Measurements from ENCODE around the gene ASB5.

DNA sequence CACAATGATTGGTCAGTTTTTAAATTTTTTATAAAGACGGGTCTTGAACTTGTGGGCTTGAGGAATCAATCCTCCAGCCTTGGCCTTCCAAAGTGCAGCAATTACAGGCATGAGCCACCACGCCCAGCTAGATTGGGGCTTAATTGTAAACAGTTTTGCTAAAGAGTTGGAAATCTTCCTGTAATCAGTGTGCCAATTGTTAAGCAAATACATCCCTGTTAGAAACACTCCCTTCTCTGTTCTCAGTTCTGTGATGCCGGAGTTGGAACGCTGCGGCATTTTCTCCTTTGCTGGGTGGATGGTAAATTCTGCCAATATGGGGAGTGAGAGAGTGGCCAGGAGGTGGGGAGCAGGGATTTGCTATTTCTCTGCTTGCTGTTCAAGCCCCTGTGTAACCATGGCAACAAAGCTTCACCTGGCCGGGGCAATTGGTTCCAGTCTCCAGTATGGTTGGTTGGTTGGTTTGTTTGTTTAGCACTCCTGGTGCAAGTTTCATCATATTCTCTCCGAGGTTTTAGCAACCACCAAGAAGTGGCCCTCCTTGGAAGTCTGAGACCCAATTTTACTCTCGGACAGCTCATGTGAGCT, 70.6 kb downstream of the ASB5 start:
- TF ChIP-seq EZH2 (IDR thresholded peaks at IDR 0.05; ENCODE audit: borderline replicate concordance, control insufficient read depth, low read depth, low read length) (no peak), POLR2AphosphoS5 (IDR thresholded peaks at IDR 0.05; ENCODE audit: low read length) (no peak), SIN3A (IDR thresholded peaks at IDR 0.05; ENCODE audit: low read depth, low read length) (no peak), SPI1 (IDR thresholded peaks at IDR 0.05; ENCODE audit: borderline replicate concordance, insufficient read depth, low read depth, low read length) (no peak)
